EL (cell line): Measurements from ENCODE around the gene TNNT1.
A peak's percentile ranks its signal among the peaks of the same experiment; 100 is the strongest.

ENCODE experiments used
- DNase-seq: peaks from one replicate; pipeline ENCODE4 v3.0.0-alpha.2; 2016

The TNNT1 gene

GRCh38 chr19:55087542-55087901, 61.5 kb downstream of the TNNT1 start:
- peak; percentile 55 for DNase-seq

GRCh38 chr19:55086730-55087541, 62.1 kb downstream of the TNNT1 start:
- peak; percentile 97 for DNase-seq

- no peak for DNase-seq
Measured at GRCh38 chr19:55085923-55086715, 62.9 kb downstream of the TNNT1 start.

GRCh38 chr19:55084416-55084815, 64.6 kb downstream of the TNNT1 start:
- no peak for DNase-seq

- DNase-seq = no peak
Measured at GRCh38 chr19:55083004-55083850, 65.8 kb downstream of the TNNT1 start.
